ENCODE results near the gene ARF4.

- TF ChIP-seq, protein P1, sequence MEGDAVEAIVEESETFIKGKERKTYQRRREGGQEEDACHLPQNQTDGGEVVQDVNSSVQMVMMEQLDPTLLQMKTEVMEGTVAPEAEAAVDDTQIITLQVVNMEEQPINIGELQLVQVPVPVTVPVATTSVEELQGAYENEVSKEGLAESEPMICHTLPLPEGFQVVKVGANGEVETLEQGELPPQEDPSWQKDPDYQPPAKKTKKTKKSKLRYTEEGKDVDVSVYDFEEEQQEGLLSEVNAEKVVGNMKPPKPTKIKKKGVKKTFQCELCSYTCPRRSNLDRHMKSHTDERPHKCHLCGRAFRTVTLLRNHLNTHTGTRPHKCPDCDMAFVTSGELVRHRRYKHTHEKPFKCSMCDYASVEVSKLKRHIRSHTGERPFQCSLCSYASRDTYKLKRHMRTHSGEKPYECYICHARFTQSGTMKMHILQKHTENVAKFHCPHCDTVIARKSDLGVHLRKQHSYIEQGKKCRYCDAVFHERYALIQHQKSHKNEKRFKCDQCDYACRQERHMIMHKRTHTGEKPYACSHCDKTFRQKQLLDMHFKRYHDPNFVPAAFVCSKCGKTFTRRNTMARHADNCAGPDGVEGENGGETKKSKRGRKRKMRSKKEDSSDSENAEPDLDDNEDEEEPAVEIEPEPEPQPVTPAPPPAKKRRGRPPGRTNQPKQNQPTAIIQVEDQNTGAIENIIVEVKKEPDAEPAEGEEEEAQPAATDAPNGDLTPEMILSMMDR (optimal IDR thresholded peaks at IDR 0.05 in 1 of 3, IDR thresholded peaks at IDR 0.05 in 1 of 3, conservative IDR thresholded peaks at IDR 0.05 in 1 of 3; ENCODE audit: extremely low read depth in 1 of 3, insufficient read depth in 2 of 3, low read length in 3 of 3) = no peak
- no peak for TF ChIP-seq EZH2 (IDR thresholded peaks at IDR 0.05; ENCODE audit: low read length)
Measured at GRCh38 chr3:57569859-57570450, 27.2 kb downstream of the ARF4 start.

All from keratinocyte (primary cell).